Mucosa of stomach (tissue), 1 donor: Measurements from ENCODE around the gene SGCD.

Source experiments
- H3K27me3 ChIP-seq: one replicate; pipeline ENCODE4 v1.7.0; 2013; ENCODE audit warnings: mild to moderate bottlenecking, low read length; ENCODE audit not compliant: control insufficient read depth, insufficient read depth
- H3K36me3 ChIP-seq: one replicate; pipeline ENCODE4 v1.7.0; 2013; ENCODE audit warnings: low read length; ENCODE audit not compliant: control insufficient read depth, insufficient read depth
- H3K4me1 ChIP-seq: one replicate; pipeline ENCODE4 v1.7.0; 2013; ENCODE audit warnings: mild to moderate bottlenecking, low read length; ENCODE audit not compliant: control insufficient read depth, insufficient read depth
- H3K4me3 ChIP-seq: one replicate; pipeline ENCODE4 v1.7.0; 2013; ENCODE audit warnings: low read length
- H3K9ac ChIP-seq: one replicate; pipeline ENCODE4 v1.7.0; 2013; ENCODE audit warnings: mild to moderate bottlenecking, low read length, moderate library complexity
- H3K9me3 ChIP-seq: one replicate; pipeline ENCODE4 v1.7.0; 2013; ENCODE audit warnings: mild to moderate bottlenecking, low read length, moderate library complexity; ENCODE audit not compliant: control insufficient read depth
- donor health status: Pancreatic carcinoma.

SGCD gene

DNA sequence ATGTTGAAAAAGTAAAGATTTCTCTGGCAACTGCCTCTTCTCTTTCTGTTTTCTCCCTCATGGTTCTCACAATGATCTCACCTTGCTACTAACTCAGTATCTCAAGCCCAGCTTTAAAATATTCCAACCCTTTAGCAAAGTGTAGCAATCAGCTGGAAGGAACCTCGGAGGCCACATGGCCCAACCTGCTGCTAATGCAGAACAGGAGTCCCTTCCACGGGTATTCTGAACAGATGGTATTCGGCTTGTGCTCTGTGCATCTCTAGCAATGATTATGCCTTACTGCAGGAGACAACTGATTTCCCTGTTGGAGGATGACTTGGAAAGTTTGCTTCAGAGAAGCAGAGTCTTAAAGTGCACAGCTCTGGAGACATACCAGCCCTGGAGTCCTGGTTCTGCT lies 371.4 kb downstream of the SGCD start:
- H3K27me3 ChIP-seq, result no peaks in the 10 kb centered on the region
- no peaks in the 10 kb centered on the region for H3K4me1 ChIP-seq
- H3K4me3 ChIP-seq, result no peak overlapping the region
- H3K9ac ChIP-seq, result no peak overlapping the region
- H3K9me3 ChIP-seq, result no peaks in the 10 kb centered on the region
- no peaks in the 10 kb centered on the region for H3K36me3 ChIP-seq

DNA sequence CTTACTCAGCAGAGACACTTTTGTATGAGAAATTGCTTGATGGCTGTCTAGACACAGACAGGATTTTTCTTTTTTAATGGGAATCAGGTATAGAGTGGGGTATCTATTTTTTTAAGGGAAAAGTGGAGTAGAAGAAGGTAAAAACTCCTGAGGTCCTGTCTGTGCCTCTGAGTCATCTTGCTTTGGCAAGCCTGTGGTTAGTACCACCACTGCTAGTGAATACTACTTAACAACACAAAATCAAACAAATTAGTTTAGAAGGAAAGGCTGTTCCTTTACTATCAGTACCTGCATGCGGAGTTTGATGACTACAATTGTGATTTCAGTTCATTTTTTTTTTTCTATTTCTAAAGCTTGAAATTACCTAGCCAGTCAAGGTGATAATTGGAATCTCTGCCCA lies 372.2 kb downstream of the SGCD start:
- Histone ChIP-seq H3K4me3 (no peak overlapping the region), H3K27me3 (no peaks in the 10 kb centered on the region), H3K9me3 (no peaks in the 10 kb centered on the region), H3K4me1 (no peaks in the 10 kb centered on the region), H3K36me3 (no peaks in the 10 kb centered on the region), H3K9ac (no peak overlapping the region)

DNA sequence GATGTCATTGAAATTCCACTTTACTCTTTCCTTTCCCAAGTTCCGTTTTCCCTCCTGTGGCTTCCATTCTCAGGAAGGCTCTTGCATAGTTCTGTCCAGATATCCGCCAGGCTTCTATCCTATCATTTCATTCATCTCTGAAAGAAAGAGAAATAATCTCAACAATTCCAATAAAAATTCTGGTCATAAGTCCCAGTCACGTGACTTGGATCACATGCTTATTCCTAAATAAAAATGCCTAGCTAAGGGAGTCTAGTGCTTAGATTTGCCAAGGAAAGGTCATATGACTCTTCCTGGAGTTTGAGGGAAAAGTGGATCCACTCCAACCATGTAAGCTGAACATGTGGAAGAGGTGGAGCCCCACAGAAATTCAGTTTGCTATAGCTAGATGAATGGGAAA lies 377.2 kb downstream of the SGCD start:
- Histone ChIP-seq H3K9me3 (no peaks in the 10 kb centered on the region), H3K4me1 (no peaks in the 10 kb centered on the region), H3K27me3 (no peaks in the 10 kb centered on the region), H3K4me3 (no peak overlapping the region), H3K9ac (no peak overlapping the region), H3K36me3 (no peaks in the 10 kb centered on the region)

DNA sequence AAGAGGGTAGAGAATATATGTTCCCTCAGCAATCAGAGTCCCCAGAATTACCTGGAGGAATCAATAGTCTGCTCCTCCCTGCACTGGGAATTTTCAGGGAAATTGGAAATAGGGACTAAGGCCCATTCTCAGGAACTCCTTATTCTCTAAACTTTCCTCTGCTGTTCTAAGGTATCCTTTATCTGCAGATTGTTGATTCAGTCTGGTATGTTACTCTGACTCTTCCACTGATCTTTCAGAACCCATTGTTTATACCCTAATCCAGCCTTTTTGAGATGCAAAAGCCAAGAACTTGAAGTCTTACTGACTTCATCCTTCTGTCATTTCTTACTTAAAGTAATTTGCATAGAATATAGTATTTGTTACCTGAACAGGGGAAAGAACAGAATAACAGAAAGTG lies 379.7 kb downstream of the SGCD start:
- no peak overlapping the region for H3K9ac ChIP-seq
- H3K4me1 ChIP-seq, result no peaks in the 10 kb centered on the region
- H3K36me3 ChIP-seq, result no peaks in the 10 kb centered on the region
- H3K9me3 ChIP-seq, result no peaks in the 10 kb centered on the region
- H3K27me3 ChIP-seq, result no peaks in the 10 kb centered on the region
- H3K4me3 ChIP-seq, result no peak overlapping the region

DNA sequence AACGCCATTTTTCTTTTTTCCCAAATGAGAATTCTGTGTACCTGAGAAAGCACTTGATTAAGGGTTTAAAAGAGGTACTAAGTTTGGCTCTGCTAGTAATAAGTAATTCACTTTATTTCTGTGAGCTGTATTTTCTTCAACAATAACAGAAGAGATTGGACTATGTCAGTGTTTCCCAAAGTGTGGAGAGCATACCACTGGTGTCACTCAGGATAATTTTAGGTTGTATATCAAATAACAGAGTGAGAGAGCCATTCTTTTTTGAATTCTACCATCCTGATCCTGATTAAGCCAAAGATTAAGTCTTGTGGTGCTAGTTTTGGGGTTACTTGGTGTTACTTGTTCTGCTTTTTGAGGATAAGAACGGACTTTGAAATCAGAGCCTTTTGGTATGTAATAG lies 380.8 kb downstream of the SGCD start:
- H3K36me3 ChIP-seq, result no peaks in the 10 kb centered on the region
- H3K4me1 ChIP-seq, result no peaks in the 10 kb centered on the region
- no peak overlapping the region for H3K9ac ChIP-seq

DNA sequence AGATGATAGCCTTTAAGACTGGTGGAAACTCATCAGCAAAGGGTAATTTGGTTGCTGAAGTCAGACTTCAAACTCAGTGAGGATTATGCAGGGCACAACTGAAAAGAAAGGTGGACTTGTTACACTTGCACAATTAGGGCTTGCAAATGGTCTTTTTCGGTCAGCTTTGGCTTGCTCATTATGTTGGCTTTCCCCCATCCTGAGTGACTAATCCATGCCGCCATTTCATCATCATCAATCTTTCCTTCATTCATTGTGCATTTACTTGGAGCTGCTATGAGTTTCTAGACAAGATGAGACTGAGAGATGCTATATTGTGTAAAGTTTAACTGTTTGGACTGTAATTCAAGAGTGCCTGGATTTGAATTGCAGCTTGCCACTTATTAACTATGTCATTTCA lies 388.3 kb downstream of the SGCD start:
- Histone ChIP-seq H3K4me3 (no peak overlapping the region), H3K36me3 (no peaks in the 10 kb centered on the region), H3K9me3 (no peaks in the 10 kb centered on the region)

More for the DNA sequence above, 380.8 kb downstream of the SGCD start:
- Histone ChIP-seq H3K4me3 (no peak overlapping the region), H3K9me3 (no peaks in the 10 kb centered on the region), H3K27me3 (no peaks in the 10 kb centered on the region)

DNA sequence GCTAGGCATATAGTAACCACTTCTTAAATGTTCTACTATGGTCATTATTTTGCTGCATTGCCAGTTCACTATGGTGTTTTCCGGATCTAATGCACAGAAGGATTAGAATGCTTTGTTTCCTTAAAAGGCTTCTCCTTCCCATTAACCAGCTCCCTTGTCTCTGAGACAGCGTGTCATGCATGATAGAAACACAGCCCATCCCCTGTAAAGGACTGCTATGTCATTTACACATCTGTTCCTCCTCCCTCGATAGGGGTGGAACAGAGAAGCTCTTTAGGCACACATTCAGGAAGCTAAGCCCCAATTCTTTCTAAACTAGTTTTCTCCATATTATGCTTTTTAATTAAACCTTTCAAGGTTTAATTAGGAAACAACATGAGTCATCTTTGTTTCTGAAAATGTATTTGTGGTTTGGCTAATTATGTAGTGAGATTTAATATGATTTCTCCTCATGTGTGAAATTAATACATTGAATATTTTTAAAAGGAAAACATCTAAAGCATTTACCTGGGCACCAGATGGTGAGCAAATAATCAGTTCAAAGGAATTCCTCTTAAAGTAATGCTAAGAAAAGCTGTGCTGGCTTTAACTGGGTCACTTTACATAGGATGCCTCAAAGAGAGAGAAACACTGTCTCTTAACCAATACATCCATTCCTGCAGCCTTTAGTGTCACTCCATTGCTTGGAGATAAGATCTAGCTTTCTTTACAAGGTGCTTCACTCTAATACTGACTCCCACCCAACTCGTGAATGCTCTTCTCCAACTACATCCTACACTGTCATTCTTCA lies 389.8 kb downstream of the SGCD start:
- H3K36me3 ChIP-seq, result no peaks in the 10 kb centered on the region
- no peaks in the 10 kb centered on the region for H3K9me3 ChIP-seq
- no peak overlapping the region for H3K9ac ChIP-seq
- no peaks in the 10 kb centered on the region for H3K27me3 ChIP-seq
- no peaks in the 10 kb centered on the region for H3K4me1 ChIP-seq
- H3K4me3 ChIP-seq, result no peak overlapping the region

More for the DNA sequence above, 388.3 kb downstream of the SGCD start:
- H3K9ac ChIP-seq, result no peak overlapping the region
- H3K4me1 ChIP-seq, result no peaks in the 10 kb centered on the region
- H3K27me3 ChIP-seq, result no peaks in the 10 kb centered on the region

DNA sequence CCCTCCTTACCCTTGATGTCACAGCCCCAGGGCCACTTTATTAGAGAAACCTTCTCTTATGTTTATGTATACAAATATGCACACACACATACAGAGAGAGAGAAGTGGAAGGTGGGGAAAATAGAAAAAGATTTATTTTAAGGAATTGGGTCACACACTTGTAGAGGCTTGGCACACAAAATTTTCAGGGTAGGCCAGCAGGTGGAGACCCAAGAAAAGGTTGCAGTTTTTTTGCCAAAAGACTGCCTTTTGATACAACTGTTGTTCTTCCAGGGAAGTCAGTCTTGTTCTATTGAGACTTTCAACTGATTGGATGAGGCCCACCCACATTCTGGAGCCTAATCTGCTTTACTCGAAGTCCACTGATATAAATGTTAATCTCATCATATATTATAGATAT lies 392.0 kb downstream of the SGCD start:
- H3K27me3 ChIP-seq, result no peaks in the 10 kb centered on the region
- H3K9me3 ChIP-seq, result no peaks in the 10 kb centered on the region
- no peaks in the 10 kb centered on the region for H3K36me3 ChIP-seq
- H3K4me1 ChIP-seq, result no peaks in the 10 kb centered on the region
- H3K9ac ChIP-seq, result no peak overlapping the region
- H3K4me3 ChIP-seq, result no peak overlapping the region

DNA sequence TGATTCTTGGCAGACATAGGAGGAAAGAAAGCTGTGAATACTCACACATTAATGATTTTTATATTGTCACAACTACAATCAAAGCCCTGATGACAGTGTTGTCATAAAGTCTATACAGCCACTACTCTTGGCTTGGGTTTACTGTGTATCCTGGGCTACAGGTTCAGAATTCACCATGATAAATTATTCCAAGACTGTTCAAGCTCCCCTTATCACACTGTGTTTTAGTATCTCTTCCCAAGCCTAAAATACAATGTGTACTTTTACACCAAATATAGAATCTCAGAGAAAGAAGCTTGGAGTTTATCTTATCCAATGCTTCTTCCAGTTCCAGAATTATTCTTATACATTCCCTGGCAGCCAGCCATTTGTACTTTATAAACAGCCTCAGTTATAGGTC lies 395.4 kb downstream of the SGCD start:
- Histone ChIP-seq H3K36me3 (no peaks in the 10 kb centered on the region), H3K4me3 (no peak overlapping the region), H3K4me1 (no peaks in the 10 kb centered on the region), H3K9ac (no peak overlapping the region), H3K27me3 (no peaks in the 10 kb centered on the region), H3K9me3 (no peaks in the 10 kb centered on the region)

DNA sequence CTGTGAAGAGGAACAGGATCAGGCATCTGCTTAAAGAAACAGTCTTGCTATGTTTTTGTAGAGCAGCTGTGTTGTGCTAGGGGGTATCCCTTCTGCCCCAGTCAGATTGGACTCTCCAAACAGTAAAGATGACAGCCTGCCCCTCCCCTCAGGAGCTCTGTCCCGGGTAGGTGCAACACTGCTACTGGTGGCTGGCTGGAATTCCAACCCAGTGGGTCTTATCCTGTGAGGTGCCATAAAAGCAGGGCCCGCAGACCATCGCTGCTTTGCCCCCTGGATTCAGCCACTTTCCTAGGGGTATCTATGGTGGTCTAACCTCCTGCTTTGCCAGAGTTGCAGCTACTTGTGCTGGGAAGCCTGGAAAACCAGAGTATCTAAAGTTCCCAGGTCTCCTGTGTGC lies 408.5 kb downstream of the SGCD start:
- Histone ChIP-seq H3K36me3 (no peaks in the 10 kb centered on the region), H3K4me3 (no peak overlapping the region), H3K9ac (no peak overlapping the region), H3K27me3 (no peaks in the 10 kb centered on the region), H3K4me1 (no peaks in the 10 kb centered on the region), H3K9me3 (no peaks in the 10 kb centered on the region)

DNA sequence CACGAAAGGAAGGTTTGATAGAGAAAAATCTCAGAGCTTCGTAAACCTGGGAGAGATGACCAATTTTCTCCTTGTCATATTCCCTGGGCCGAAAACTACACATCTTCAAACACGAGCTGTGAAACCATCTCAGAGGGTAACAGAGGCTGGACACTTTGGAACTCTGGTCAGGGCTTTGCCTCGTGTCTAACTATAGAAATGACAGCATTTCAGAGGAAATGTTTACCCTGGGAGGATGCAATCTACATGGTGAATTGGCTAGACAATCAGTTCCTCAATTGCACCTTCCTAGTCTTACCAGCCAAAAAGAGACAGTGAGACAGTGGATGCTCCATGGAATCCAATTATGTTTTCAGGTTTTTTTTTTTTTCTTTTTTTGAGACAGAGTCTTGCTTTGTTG lies 414.6 kb downstream of the SGCD start:
- Histone ChIP-seq H3K4me3 (no peak overlapping the region), H3K36me3 (no peaks in the 10 kb centered on the region), H3K4me1 (no peaks in the 10 kb centered on the region), H3K27me3 (no peaks in the 10 kb centered on the region), H3K9ac (no peak overlapping the region), H3K9me3 (no peaks in the 10 kb centered on the region)

DNA sequence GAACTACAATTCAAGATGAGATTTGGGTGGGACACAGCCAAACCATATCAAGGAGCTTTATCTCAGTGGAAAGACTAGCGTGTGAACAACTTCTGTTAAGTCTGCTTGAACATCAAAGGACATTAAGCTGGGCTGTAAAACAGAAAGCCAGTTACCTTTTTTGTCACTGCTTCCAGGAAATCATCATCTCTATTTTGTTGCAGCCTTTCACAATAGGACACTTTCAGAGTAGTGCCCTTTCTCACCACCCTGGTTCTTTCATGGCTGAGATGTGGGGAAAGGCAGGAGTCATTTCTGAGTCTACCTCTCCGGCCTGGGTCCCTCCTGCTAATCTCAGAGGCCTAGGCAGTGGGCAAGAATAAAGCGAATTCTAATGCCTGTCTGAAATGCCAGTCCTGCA lies 426.9 kb downstream of the SGCD start:
- no peaks in the 10 kb centered on the region for H3K27me3 ChIP-seq
- no peaks in the 10 kb centered on the region for H3K36me3 ChIP-seq
- no peaks in the 10 kb centered on the region for H3K4me1 ChIP-seq
- no peaks in the 10 kb centered on the region for H3K9me3 ChIP-seq
- H3K4me3 ChIP-seq, result no peak overlapping the region
- H3K9ac ChIP-seq, result no peak overlapping the region
